Hepatocyte (in vitro differentiated cells): ENCODE data around the gene HS2ST1.

Experiments
- CTCF ChIP-seq: fragments of 200-600 bp; sonication (generic); IDR thresholded peaks from 2 replicates; pipeline ENCODE4 v1.5.1; 2016; ENCODE audit warnings: antibody characterized with exemption, mild to moderate bottlenecking; ENCODE audit not compliant: poor library complexity
- EZH2 ChIP-seq: fragments of 200-600 bp; sonication (generic); IDR thresholded peaks from 2 replicates; pipeline ENCODE4 v1.6.1; 2016; ENCODE audit warnings: antibody characterized with exemption, mild to moderate bottlenecking, borderline replicate concordance
- EZH2phosphoT487 ChIP-seq: fragments of 200-600 bp; sonication (generic); IDR thresholded peaks from one replicate; pipeline ENCODE4 v1.6.1; 2018; ENCODE audit warnings: antibody characterized with exemption, mild to moderate bottlenecking, low read depth, moderate library complexity; ENCODE audit not compliant: unreplicated experiment, severe bottlenecking

- TF ChIP-seq EZH2phosphoT487 (no peak), CTCF (no peak), EZH2 (no peak)
These were observed 76.4 kb downstream of the HS2ST1 start for GRCh38 chr1:86990826-86991225.
